K562 (cell line): Measurements from ENCODE around the gene ST6GAL1. TPM values are rescaled to one million over a fixed set of nuclear protein-coding genes. Genes with fewer than 3 reads are reported as not detected.

Experiments
- BRD4 ChIP-seq: fragments of 200-600 bp; sonication (generic); IDR thresholded peaks from 2 replicates; pipeline ENCODE4 v1.6.1; 2017; ENCODE audit warnings: inconsistent platforms
- E2F1 ChIP-seq: sonication (generic); formaldehyde crosslinking; IDR thresholded peaks from 2 replicates; pipeline ENCODE4 v1.8.1; 2023; ENCODE audit warnings: mild to moderate bottlenecking, missing genetic modification reagents, moderate library complexity
- E2F6 ChIP-seq, 2 experiments: IDR thresholded peaks; 2 replicates each; pipeline ENCODE4 v1.6.1; 2011; ENCODE audit warnings: borderline replicate concordance in 1 of 2, control low read depth in 1 of 2, low read depth in 1 of 2, low read length in 1 of 2, mild to moderate bottlenecking in 1 of 2, mixed read lengths in 1 of 2, moderate library complexity in 1 of 2; ENCODE audit not compliant: insufficient read depth in 1 of 2, insufficient read length in 1 of 2, poor library complexity in 1 of 2, severe bottlenecking in 1 of 2; ENCODE audit errors: extremely low read depth in 1 of 2
- ETV1 ChIP-seq: fragments of 450-650 bp; conservative IDR thresholded peaks from 2 replicates; pipeline ENCODE4 v1.6.1; 2016; ENCODE audit warnings: missing genetic modification characterization, control low read depth, low read depth, missing compliant biosample characterization
- FOXM1 ChIP-seq, 2 experiments: fragments of 450-650 bp in 1 of 2; sonication (generic) in 1 of 2; formaldehyde crosslinking in 1 of 2; IDR thresholded peaks; 2 replicates each; pipeline versions ENCODE4 v1.6.1 to v1.9.0; 2017 to 2022; ENCODE audit warnings: low read depth in 2 of 2, mild to moderate bottlenecking in 2 of 2, missing genetic modification reagents in 1 of 2, moderate library complexity in 1 of 2
- GABPB1 ChIP-seq: sonication (generic); formaldehyde crosslinking; IDR thresholded peaks from 2 replicates; pipeline ENCODE4 v1.8.0; 2022; ENCODE audit warnings: mild to moderate bottlenecking, missing genetic modification reagents
- PHB ChIP-seq: fragments of 250-450 bp; sonication (Bioruptor Pico); IDR thresholded peaks from 2 replicates; pipeline ENCODE4 v1.5.0; 2021
- PHB2 ChIP-seq: fragments of 450-650 bp; IDR thresholded peaks from 2 replicates; pipeline ENCODE4 v1.6.1; 2017; ENCODE audit warnings: low read depth
- POLR3A ChIP-seq: IDR thresholded peaks from 2 replicates; pipeline ENCODE4 v1.6.1; 2011; ENCODE audit warnings: borderline replicate concordance, mild to moderate bottlenecking, moderate library complexity; ENCODE audit not compliant: insufficient read length, insufficient read depth; ENCODE audit errors: extremely low read depth
- SETDB1 ChIP-seq: IDR thresholded peaks from one replicate; pipeline ENCODE4 v1.6.1; 2012; ENCODE audit warnings: low read length, control low read depth, inconsistent platforms
- SIN3B ChIP-seq: fragments of 450-650 bp; IDR thresholded peaks from 2 replicates; pipeline ENCODE4 v1.6.1; 2017; ENCODE audit warnings: low read depth, mild to moderate bottlenecking, moderate library complexity
- SRSF3 ChIP-seq: fragments of 200-400 bp; formaldehyde crosslinking; IDR thresholded peaks from 2 replicates; pipeline ENCODE4 v1.6.1; 2016; ENCODE audit warnings: mild to moderate bottlenecking, low read length, moderate library complexity; ENCODE audit not compliant: insufficient read depth
- TEAD1 ChIP-seq, 2 experiments: fragments of 450-650 bp in 1 of 2; sonication (generic) in 1 of 2; formaldehyde crosslinking; IDR thresholded peaks; 2 replicates each; pipeline versions ENCODE4 v1.4.0 to v1.8.0; 2020 to 2022; ENCODE audit warnings: mild to moderate bottlenecking in 2 of 2, missing genetic modification reagents in 1 of 2
- XRCC5 ChIP-seq: fragments of 200-400 bp; formaldehyde crosslinking; IDR thresholded peaks from 2 replicates; pipeline ENCODE4 v1.6.1; 2017; ENCODE audit warnings: low read depth, mild to moderate bottlenecking, low read length
- YBX1 ChIP-seq: fragments of 450-650 bp; IDR thresholded peaks from 2 replicates; pipeline ENCODE4 v1.7.1; 2016; ENCODE audit warnings: mild to moderate bottlenecking
- ZBTB11 ChIP-seq, 3 experiments: fragments of 200-800 bp in 1 of 3; fragments of 250-450 bp in 1 of 3; fragments of 450-650 bp in 1 of 3; sonication (Bioruptor Pico) in 1 of 3; sonication (Bioruptor generic) in 1 of 3; formaldehyde crosslinking in 1 of 3; IDR thresholded peaks; 2 replicates each; pipeline versions ENCODE4 v1.6.1 to v1.8.0; 2016 to 2022; ENCODE audit warnings: mild to moderate bottlenecking in 2 of 3, missing genetic modification characterization in 2 of 3, missing compliant biosample characterization in 1 of 3, moderate library complexity in 1 of 3
- ZBTB34 ChIP-seq: fragments of 250-450 bp; sonication (Bioruptor Pico); IDR thresholded peaks from 2 replicates; pipeline ENCODE4 v1.8.0; 2021; ENCODE audit warnings: mild to moderate bottlenecking, moderate library complexity
- ZNF274 ChIP-seq: IDR thresholded peaks from 2 replicates; pipeline ENCODE4 v1.6.1; 2011; ENCODE audit warnings: low read depth, mild to moderate bottlenecking, low read length, moderate library complexity, borderline replicate concordance
- polyA plus RNA-seq, 8 experiments: library from polyadenylated mRNA; depleted of rRNA in 4 of 8; stranded (reverse) in 5 of 8; unstranded in 3 of 8; fragments of >200 nt; fragmentation: Nextera tagmentation in 2 of 8; fragmentation: Illumina TruSeq in 1 of 8; extraction: Ambion mirVana in 2 of 8; extraction: Trizol in 1 of 8; gene quantifications; 2 replicates each; pipeline versions ENCODE4 v1.2.1 to v1.2.3, GENCODE V29; 2011 to 2014; ENCODE audit warnings: inconsistent platforms in 1 of 8, missing spikeins in 1 of 8
- total RNA-seq, 7 experiments: library from RNA; depleted of rRNA in 6 of 7; stranded (reverse); fragments of >200 nt in 6 of 7; fragmentation: Illumina TruSeq in 2 of 7; extraction: Trizol in 2 of 7; gene quantifications; 2 replicates each; pipeline versions ENCODE4 v1.2.1 to v1.2.3, GENCODE V29; 2011 to 2021; ENCODE audit warnings: low replicate concordance in 1 of 7

Gene ST6GAL1
- total and polyA plus RNA-seq, 9 of the 15 experiments (the other 6 are each of a cell fraction or from before 2014, with no cell fraction given) = 31.9 to 145 (median 71.0) TPM

GRCh38 chr3:187022403-187023029 lies 92.2 kb downstream of the ST6GAL1 start (continued):
- TF ChIP-seq ZBTB34 (CRISPR knock-in tag) (no peak), PHB2 (peak; percentile 93), E2F1 (no peak), TEAD1 (CRISPR knock-in tag; IDR thresholded peaks at IDR 0.05) (peak; percentile 74 to 79), SIN3B (no peak), GABPB1 (CRISPR knock-in tag) (peak; percentile 55; the same call in 1 of the 2 replicates), SETDB1 (no peak), XRCC5 (no peak), SRSF3 (no peak), ZBTB11 (CRISPR knock-in tag; IDR thresholded peaks at IDR 0.05) (peak in 1 of 3 experiments; percentile 81; a peak in 2 of 6 replicates), PHB (CRISPR knock-in tag) (no peak), E2F6 (IDR thresholded peaks at IDR 0.05; ENCODE audit: borderline replicate concordance in 1 of 2, extremely low read depth in 1 of 2, insufficient read depth in 1 of 2, insufficient read length in 1 of 2, low read depth in 1 of 2, low read length in 1 of 2, poor library complexity in 1 of 2, severe bottlenecking in 1 of 2) (no peak), ETV1 (peak; percentile 71), ZNF274 (peak; percentile 63; the same call in 1 of the 2 replicates), YBX1 (no peak), FOXM1 (IDR thresholded peaks at IDR 0.05; ENCODE audit: low read depth) (peak; percentile 95), FOXM1 (CRISPR knock-in tag; IDR thresholded peaks at IDR 0.05; ENCODE audit: low read depth) (no peak), POLR3A (no peak), BRD4 (no peak)
